Neuronal stem cell (in vitro differentiated cells): Measurements from ENCODE around the gene RASGRF2.

Experiments
- DNase-seq: peaks from one replicate; pipeline ENCODE4 v3.0.0-alpha.2; 2013; ENCODE audit warnings: low spot score
- H2AFZ ChIP-seq: one replicate; pipeline ENCODE4 v1.6.1; 2013; ENCODE audit warnings: mild to moderate bottlenecking, low read length, inconsistent platforms
- H2AK5ac ChIP-seq: 2 replicates; pipeline ENCODE4 v1.6.1; 2013; ENCODE audit warnings: low read depth, mild to moderate bottlenecking, inconsistent platforms, low read length, moderate library complexity, mixed read lengths
- H2BK120ac ChIP-seq: 2 replicates; pipeline ENCODE4 v1.6.1; 2013; ENCODE audit warnings: low read depth, mild to moderate bottlenecking, inconsistent platforms, low read length, moderate library complexity, mixed read lengths
- H2BK12ac ChIP-seq: one replicate; pipeline ENCODE4 v1.6.1; 2013; ENCODE audit warnings: low read length, inconsistent platforms
- H2BK15ac ChIP-seq: 2 replicates; pipeline ENCODE4 v1.6.1; 2013; ENCODE audit warnings: mild to moderate bottlenecking, low read length, inconsistent platforms, mixed read lengths
- H2BK5ac ChIP-seq: one replicate; pipeline ENCODE4 v1.6.1; 2013; ENCODE audit warnings: inconsistent platforms, mild to moderate bottlenecking, low read length, moderate library complexity
- H3K14ac ChIP-seq: one replicate; pipeline ENCODE4 v1.6.1; 2013; ENCODE audit warnings: low read length, inconsistent platforms
- H3K18ac ChIP-seq: 2 replicates; pipeline ENCODE4 v1.6.1; 2013; ENCODE audit warnings: low read length, inconsistent platforms
- H3K23ac ChIP-seq: 2 replicates; pipeline ENCODE4 v1.6.1; 2013; ENCODE audit warnings: low read depth, mild to moderate bottlenecking, mixed read lengths, low read length, inconsistent platforms; ENCODE audit not compliant: poor library complexity
- H3K27ac ChIP-seq: replicated peaks from 3 replicates; pipeline ENCODE4 v1.5.1; 2013; ENCODE audit warnings: low read length, inconsistent platforms
- H3K27me3 ChIP-seq, 3 experiments: 2 replicates each; pipeline ENCODE4 v1.6.1; 2013; ENCODE audit warnings: low read length in 3 of 3, mild to moderate bottlenecking in 2 of 3, inconsistent platforms in 1 of 3, low read depth in 1 of 3, mixed read lengths in 1 of 3, moderate library complexity in 1 of 3; ENCODE audit not compliant: control insufficient read depth in 3 of 3, insufficient read depth in 3 of 3
- H3K36me3 ChIP-seq, 2 donors: replicated peaks in 1 of 2; 2 replicates each; pipeline ENCODE4 v1.6.1; 2013; ENCODE audit warnings: low read length in 2 of 2; ENCODE audit not compliant: control insufficient read depth in 2 of 2, insufficient read depth in 2 of 2
- H3K4ac ChIP-seq: 2 replicates; pipeline ENCODE4 v1.6.1; 2013; ENCODE audit warnings: inconsistent platforms, mild to moderate bottlenecking, low read length, moderate library complexity
- H3K4me1 ChIP-seq, 2 donors: 1 replicate in 1 of 2; 2 replicates in 1 of 2; pipeline ENCODE4 v1.6.1; 2013; ENCODE audit warnings: low read length in 2 of 2, low read depth in 1 of 2; ENCODE audit not compliant: control insufficient read depth in 2 of 2, insufficient read depth in 1 of 2
- H3K4me2 ChIP-seq: one replicate; pipeline ENCODE4 v1.6.1; 2013; ENCODE audit warnings: mild to moderate bottlenecking, low read length, inconsistent platforms; ENCODE audit not compliant: insufficient read depth, poor library complexity, severe bottlenecking
- H3K4me3 ChIP-seq, 2 donors: 2 replicates each; pipeline ENCODE4 v1.5.1; 2013; ENCODE audit warnings: low read length in 2 of 2, mild to moderate bottlenecking in 2 of 2, inconsistent platforms in 1 of 2, moderate library complexity in 1 of 2
- H3K79me1 ChIP-seq: one replicate; pipeline ENCODE4 v1.6.1; 2013; ENCODE audit warnings: low read depth, mild to moderate bottlenecking, inconsistent platforms, low read length, moderate library complexity
- H3K9ac ChIP-seq: one replicate; pipeline ENCODE4 v1.6.1; 2013; ENCODE audit warnings: mild to moderate bottlenecking, low read depth, low read length, inconsistent platforms; ENCODE audit not compliant: poor library complexity
- H3K9me3 ChIP-seq, 2 donors: replicated peaks in 1 of 2; 2 replicates each; pipeline versions ENCODE3 to v1.6.1; 2013; ENCODE audit warnings: low read length in 2 of 2, mild to moderate bottlenecking in 2 of 2, inconsistent platforms in 1 of 2, low read depth in 1 of 2, mixed read lengths in 1 of 2, moderate library complexity in 1 of 2; ENCODE audit not compliant: control insufficient read depth in 2 of 2, insufficient read depth in 1 of 2
- H4K8ac ChIP-seq: one replicate; pipeline ENCODE4 v1.6.1; 2013; ENCODE audit warnings: low read depth, mild to moderate bottlenecking, inconsistent platforms, low read length, moderate library complexity
- H4K91ac ChIP-seq: one replicate; pipeline ENCODE4 v1.6.1; 2013; ENCODE audit warnings: low read length, low read depth, mild to moderate bottlenecking, inconsistent platforms; ENCODE audit not compliant: poor library complexity
- WGBS, 2 donors: extraction: QIAGEN DNeasy Blood & Tissue Kit; methylation state at CpG; one replicate each; pipeline ENCODE4 v1.1.7; 2013; ENCODE audit warnings: missing lambda C conversion rate in 2 of 2, mixed read lengths in 1 of 2; ENCODE audit not compliant: insufficient read length in 2 of 2, insufficient replicate concordance in 1 of 2; ENCODE audit errors: extremely low coverage in 2 of 2; 5-methylcytosine and 5-hydroxymethylcytosine counted together

RASGRF2 gene

GRCh38 chr5:81147886-81148571 lies 187.9 kb downstream of the RASGRF2 start:
- Histone ChIP-seq H2AK5ac (no peak overlapping the region), H2AFZ (peak overlapping the region; percentile 57), H3K14ac (no peak overlapping the region), H3K23ac (no peak overlapping the region), H2BK12ac (no peak overlapping the region), H4K91ac (no peak overlapping the region), H4K8ac (no peak overlapping the region), H3K9ac (no peak overlapping the region), H3K4me3 (no peak overlapping the region), H3K36me3 (no peaks in the 10 kb centered on the region), H3K79me1 (no peaks in the 10 kb centered on the region), H3K4ac (no peak overlapping the region), H3K4me1 (peaks cover 0 to 5% of the 10 kb centered on the region in 2 donors), H2BK5ac (no peak overlapping the region), H2BK120ac (no peak overlapping the region), H3K27ac (no peak overlapping the region), H3K27me3 (no peaks in the 10 kb centered on the region), H3K9me3 (no peaks in the 10 kb centered on the region), H3K18ac (no peak overlapping the region), H2BK15ac (no peak overlapping the region), H3K4me2 (no peak overlapping the region)
- no peak for DNase-seq
- no CpG with 5 or more reads among the region's 7 CpGs for WGBS, 2 donors

GRCh38 chr5:81151546-81151945 lies 191.4 kb downstream of the RASGRF2 start:
- no peak overlapping the region for H4K8ac ChIP-seq
- H3K36me3 ChIP-seq: no peaks in the 10 kb centered on the region
- no peak for DNase-seq
- no peak overlapping the region for H3K27ac ChIP-seq
- H3K4me1 ChIP-seq: no peaks in the 10 kb centered on the region
- no peaks in the 10 kb centered on the region for H3K79me1 ChIP-seq
- H2AK5ac ChIP-seq: no peak overlapping the region
- no peak overlapping the region for H3K9ac ChIP-seq
- H3K4me2 ChIP-seq: no peak overlapping the region
- H3K23ac ChIP-seq: no peak overlapping the region
- H3K4me3 ChIP-seq: no peak overlapping the region
- no peak overlapping the region for H3K14ac ChIP-seq
- H3K9me3 ChIP-seq: peaks cover 0 to 2% of the 10 kb centered on the region in 2 donors
- H2BK15ac ChIP-seq: no peak overlapping the region
- H3K18ac ChIP-seq: no peak overlapping the region
- no CpG with 5 or more reads among the region's 1 CpG for WGBS, 2 donors
- H2BK12ac ChIP-seq: no peak overlapping the region
- H4K91ac ChIP-seq: no peak overlapping the region
- H2BK5ac ChIP-seq: no peak overlapping the region
- H3K27me3 ChIP-seq: no peaks in the 10 kb centered on the region
- no peak overlapping the region for H3K4ac ChIP-seq
- H2AFZ ChIP-seq: no peak overlapping the region
- H2BK120ac ChIP-seq: no peak overlapping the region

- Histone ChIP-seq H3K23ac (no peak overlapping the region), H3K4ac (no peak overlapping the region), H2BK12ac (no peak overlapping the region), H3K27me3 (no peaks in the 10 kb centered on the region), H2AK5ac (no peak overlapping the region), H2BK5ac (no peak overlapping the region), H3K4me1 (no peaks in the 10 kb centered on the region), H4K8ac (no peak overlapping the region), H3K79me1 (no peaks in the 10 kb centered on the region), H3K36me3 (no peaks in the 10 kb centered on the region), H2BK120ac (no peak overlapping the region), H3K14ac (no peak overlapping the region), H2BK15ac (no peak overlapping the region), H3K9me3 (peaks cover 0 to 2% of the 10 kb centered on the region in 2 donors), H3K4me3 (no peak overlapping the region), H3K4me2 (no peak overlapping the region), H3K18ac (no peak overlapping the region), H3K27ac (no peak overlapping the region), H2AFZ (no peak overlapping the region), H4K91ac (no peak overlapping the region), H3K9ac (no peak overlapping the region)
- DNase-seq: no peak
Measured at GRCh38 chr5:81154725-81155124, 194.6 kb downstream of the RASGRF2 start.

DNA sequence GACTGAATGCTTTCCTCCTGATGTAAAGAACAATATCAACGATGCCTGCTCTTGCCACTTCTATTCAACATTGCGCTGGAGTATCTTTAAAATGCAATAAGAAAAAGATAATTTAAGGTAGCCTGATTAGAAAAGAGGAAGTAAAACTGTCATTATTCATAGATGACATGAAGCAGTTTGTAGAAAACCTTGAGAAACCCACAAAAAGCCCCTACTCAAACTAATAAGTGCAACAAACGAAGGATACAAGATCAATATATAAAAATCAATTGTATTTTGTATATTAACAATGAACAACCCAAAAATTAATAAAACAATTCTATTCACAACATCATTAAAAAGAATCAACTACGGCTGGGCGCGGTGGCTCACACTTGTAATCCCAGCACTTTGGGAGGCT lies 196.6 kb downstream of the RASGRF2 start:
- H3K27ac ChIP-seq: no peak overlapping the region
- DNase-seq: no peak
- no peak overlapping the region for H3K4ac ChIP-seq
- no peak overlapping the region for H3K9ac ChIP-seq
- H2BK120ac ChIP-seq: no peak overlapping the region
- H3K27me3 ChIP-seq: no peaks in the 10 kb centered on the region
- no peak overlapping the region for H3K14ac ChIP-seq
- no peaks in the 10 kb centered on the region for H3K79me1 ChIP-seq
- H2BK15ac ChIP-seq: no peak overlapping the region
- no peak overlapping the region for H2AFZ ChIP-seq
- H2AK5ac ChIP-seq: no peak overlapping the region
- no peak overlapping the region for H4K8ac ChIP-seq
- H2BK5ac ChIP-seq: no peak overlapping the region
- no peak overlapping the region for H2BK12ac ChIP-seq
- H3K36me3 ChIP-seq: no peaks in the 10 kb centered on the region
- no peak overlapping the region for H3K18ac ChIP-seq
- H3K9me3 ChIP-seq: peaks cover 0 to 2% of the 10 kb centered on the region in 2 donors
- H3K4me2 ChIP-seq: no peak overlapping the region
- H3K4me1 ChIP-seq: no peaks in the 10 kb centered on the region
- H3K4me3 ChIP-seq: no peak overlapping the region
- H3K23ac ChIP-seq: no peak overlapping the region
- H4K91ac ChIP-seq: no peak overlapping the region
- WGBS, 2 donors: no CpG with 5 or more reads among the region's 6 CpGs
